Activated T-helper 2 cell treated with anti-CD3 and anti-CD28 coated beads, Interferon-gamma antibody, Interleukin-2, Interleukin-4, amounts not matched to agents 10 μg/mL and 5 μg/mL and 100 μg/mL, durations not matched to agents 14 hours and 24 hours and 36 hours (primary cell): Measurements from ENCODE around the gene RLN1. TPM values are rescaled to one million over a fixed set of nuclear protein-coding genes. Genes with fewer than 3 reads are reported as not detected.
"Not testable (repeated sequence)": the region's sequence is repeated elsewhere in the genome, so short reads cannot be mapped to it uniquely, and the experiment has no call there.

Experiments used
- DNase-seq: peaks from one replicate; pipeline ENCODE4 v3.0.0; 2021; ENCODE audit warnings: low spot score
- H3K27ac Mint-ChIP-seq: one replicate; pipeline ENCODE4 v1.8.0; 2021; ENCODE audit warnings: mixed read lengths
- H3K27me3 Mint-ChIP-seq: one replicate; pipeline ENCODE4 v1.8.0; 2021; ENCODE audit warnings: low read depth, mixed read lengths
- H3K36me3 Mint-ChIP-seq: one replicate; pipeline ENCODE4 v1.8.0; 2021; ENCODE audit warnings: low read depth, mixed read lengths
- H3K4me1 Mint-ChIP-seq: one replicate; pipeline ENCODE4 v1.8.0; 2021; ENCODE audit warnings: low read depth, mixed read lengths
- H3K4me3 Mint-ChIP-seq: one replicate; pipeline ENCODE4 v1.8.0; 2021; ENCODE audit warnings: low read depth, mild to moderate bottlenecking, moderate library complexity, mixed read lengths
- H3K9me3 Mint-ChIP-seq: one replicate; pipeline ENCODE4 v1.8.0; 2021; ENCODE audit warnings: mixed read lengths
- intact Hi-C: fragments of 100-400 bp; cut with micrococcal nuclease; formaldehyde crosslinking; loops from one replicate; pipeline ENCODE4 v1.15.1; 2023
- total RNA-seq: library from RNA; stranded (reverse); gene quantifications from 2 replicates; pipeline ENCODE4 v1.2.3, GENCODE V29; 2022

Gene RLN1
- total RNA-seq, 1 donor from 2014 or later = 0.87 TPM

GRCh38 chr9:5310851-5311250 lies 28.8 kb downstream of the RLN1 start:
- H3K27me3 Mint-ChIP-seq = peaks cover 3% of the 10 kb centered on the region
- no peak for DNase-seq
- H3K36me3 Mint-ChIP-seq = peaks cover 13% of the 10 kb centered on the region
- H3K4me1 Mint-ChIP-seq = peaks cover 4% of the 10 kb centered on the region
- H3K27ac Mint-ChIP-seq = no peak overlapping the region
- H3K4me3 Mint-ChIP-seq = no peak overlapping the region
- peaks cover 14% of the 10 kb centered on the region for H3K9me3 Mint-ChIP-seq
- intact Hi-C loops = no loop called here

GRCh38 chr9:5305741-5306140 lies 33.9 kb downstream of the RLN1 start:
- H3K4me3 Mint-ChIP-seq = no peak overlapping the region
- H3K9me3 Mint-ChIP-seq = no peaks in the 10 kb centered on the region
- no peak overlapping the region for H3K27ac Mint-ChIP-seq
- H3K4me1 Mint-ChIP-seq = peaks cover 24% of the 10 kb centered on the region
- DNase-seq = no peak
- peaks cover 3% of the 10 kb centered on the region for H3K27me3 Mint-ChIP-seq
- no peaks in the 10 kb centered on the region for H3K36me3 Mint-ChIP-seq
- intact Hi-C loops = no loop called here

- H3K27me3 Mint-ChIP-seq, DNase-seq, H3K36me3 Mint-ChIP-seq, intact Hi-C loops, H3K9me3 Mint-ChIP-seq: not testable (repeated sequence)
- Mint-ChIP-seq H3K4me1 (peaks cover 26% of the 10 kb centered on the region), H3K27ac (peak within 1 kb of the TSS; percentile 50), H3K4me3 (peak within 1 kb of the TSS; percentile 62)
Observed at GRCh38 chr9:5303840-5304795, 35.6 kb downstream of the RLN1 start, which contains the start of gene RLN2. TSS of gene RLN2 (minus strand) at chr9:5304716. CDS start at chr9:5304580, 136 bp downstream.

GRCh38 chr9:5301544-5301943 lies 38.1 kb downstream of the RLN1 start:
- Mint-ChIP-seq H3K27me3 (no peaks in the 10 kb centered on the region), H3K9me3 (peaks cover 12% of the 10 kb centered on the region), H3K27ac (peak overlapping the region; percentile 22), H3K4me3 (no peak overlapping the region), H3K36me3 (peaks cover 5% of the 10 kb centered on the region), H3K4me1 (peaks cover 23% of the 10 kb centered on the region)
- intact Hi-C loops = no loop called here
- DNase-seq = no peak

- DNase-seq = no peak
- Mint-ChIP-seq H3K27ac (no peak overlapping the region), H3K27me3 (peaks cover 23% of the 10 kb centered on the region), H3K4me1 (no peaks in the 10 kb centered on the region), H3K9me3 (peaks cover 24% of the 10 kb centered on the region), H3K4me3 (no peak overlapping the region), H3K36me3 (no peaks in the 10 kb centered on the region)
- intact Hi-C loops = no loop called here
Observed at GRCh38 chr9:5292141-5292540, 47.5 kb downstream of the RLN1 start.

GRCh38 chr9:5288591-5288990 lies 51.1 kb downstream of the RLN1 start:
- intact Hi-C loops = no loop called here

GRCh38 chr9:5286262-5286661 lies 53.4 kb downstream of the RLN1 start:
- Mint-ChIP-seq H3K27me3 (peaks cover 30% of the 10 kb centered on the region), H3K9me3 (peaks cover 8% of the 10 kb centered on the region), H3K36me3 (no peaks in the 10 kb centered on the region), H3K27ac (no peak overlapping the region), H3K4me1 (no peaks in the 10 kb centered on the region), H3K4me3 (no peak overlapping the region)
- no peak for DNase-seq
- intact Hi-C loops = no loop called here

More at GRCh38 chr9:5288591-5288990, 51.1 kb downstream of the RLN1 start:
- no peak overlapping the region for H3K4me3 Mint-ChIP-seq
- H3K9me3 Mint-ChIP-seq = peaks cover 8% of the 10 kb centered on the region
- no peak for DNase-seq
- no peak overlapping the region for H3K27ac Mint-ChIP-seq
- H3K27me3 Mint-ChIP-seq = peaks cover 25% of the 10 kb centered on the region
- H3K36me3 Mint-ChIP-seq = no peaks in the 10 kb centered on the region
- H3K4me1 Mint-ChIP-seq = no peaks in the 10 kb centered on the region

Other genes starting within 250 kb of the RLN1 start
- gene INSL6, start 154.2 kb downstream of the RLN1 start, total RNA-seq = not detected in 2 replicates
- gene INSL4, start 108.5 kb downstream of the RLN1 start, total RNA-seq = not detected in 2 replicates
- gene RLN2, start 35.2 kb downstream of the RLN1 start, total RNA-seq = 1.4 and 1.7 TPM in 2 replicates
- gene PLGRKT, start 98.0 kb upstream of the RLN1 start, total RNA-seq = 39.3 and 42.3 TPM in 2 replicates
- 36.7 and 40.5 TPM in 2 replicates for gene CD274, start 110.7 kb upstream of the RLN1 start, total RNA-seq
- gene PDCD1LG2, start 170.7 kb upstream of the RLN1 start, total RNA-seq = 1.7 and 2.0 TPM in 2 replicates